Measurements from ENCODE around the gene GLRA1.

Gene GLRA1

DNA sequence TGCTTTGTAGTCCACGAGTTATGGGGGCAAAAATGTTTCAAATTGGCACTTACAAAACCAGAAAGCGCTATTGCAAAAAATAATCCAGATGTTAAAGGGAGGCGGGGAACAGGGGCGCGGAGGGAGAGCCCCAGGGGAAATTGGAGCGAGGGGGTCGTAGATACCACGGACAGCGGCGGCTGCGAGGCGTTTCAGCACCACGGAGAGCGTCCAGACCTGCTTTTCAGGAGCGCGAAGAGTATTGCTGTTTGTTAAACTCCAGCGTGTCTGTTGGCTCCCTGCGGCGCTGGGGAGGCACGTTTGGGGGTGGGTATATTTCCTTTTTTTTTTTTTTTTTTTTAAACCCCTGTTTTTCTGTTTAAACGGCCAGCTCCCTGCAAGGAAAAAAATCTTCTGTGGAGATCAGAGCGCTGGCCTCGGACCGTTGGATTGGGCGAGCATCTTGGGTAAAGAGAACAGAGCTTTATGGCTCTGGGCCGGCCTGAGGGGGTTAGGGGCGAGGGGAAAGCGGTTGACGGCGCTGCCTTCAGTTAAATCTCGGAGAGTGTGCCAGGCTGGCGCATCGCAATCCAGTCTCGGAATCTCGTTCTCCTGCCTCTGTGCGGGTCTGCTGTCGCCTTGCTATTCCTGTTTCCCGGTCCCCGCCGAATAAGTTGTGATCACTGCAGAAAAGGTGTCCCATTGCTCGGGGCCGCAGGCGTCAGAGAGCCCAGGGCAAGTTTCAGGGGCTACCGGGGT is at the start of gene GLRA1:
GLRA1 (minus strand) TSS at position 288 of the 738 bp plus-strand sequence. CDS start 302 bp downstream, outside the sequence.
- DNase-seq, result no peak

DNA sequence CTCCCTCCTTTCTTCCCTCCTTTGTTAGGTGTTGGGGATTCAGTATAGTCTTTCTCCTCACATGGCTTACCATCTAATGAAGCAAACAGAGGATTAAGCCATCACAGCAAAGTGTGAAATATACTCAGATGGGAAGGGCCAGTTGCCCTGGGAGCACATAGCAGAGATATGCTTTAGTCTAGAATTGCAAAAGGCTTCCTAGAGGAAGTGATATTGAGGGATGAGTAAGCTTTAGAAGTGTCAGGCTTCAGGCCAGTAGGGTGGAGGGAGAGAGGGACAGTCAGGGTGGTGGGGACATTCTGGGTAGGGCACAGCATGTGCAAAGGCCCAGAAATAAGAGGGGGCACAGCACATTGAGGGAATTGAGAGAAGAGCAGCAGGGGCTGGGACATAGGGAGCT is 46.2 kb upstream of the GLRA1 start:
- no peak for DNase-seq

DNA sequence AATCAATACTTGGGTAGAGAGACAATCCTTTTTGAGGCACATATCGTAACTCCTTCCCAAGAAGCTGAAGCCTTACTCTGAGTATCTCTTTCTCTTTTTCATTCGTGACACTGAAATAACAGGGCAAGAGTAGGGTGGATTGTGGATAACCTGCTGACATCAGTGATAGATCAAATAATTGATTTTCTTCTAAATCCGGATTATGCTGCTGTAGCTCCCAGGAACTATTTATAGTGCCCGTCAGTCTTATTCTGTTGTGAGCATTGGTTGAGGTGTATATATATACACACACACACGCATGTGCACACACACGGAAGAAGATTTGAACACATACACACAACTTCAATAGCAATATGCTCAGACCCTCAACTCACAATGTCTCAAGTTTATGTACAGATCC is 43.2 kb upstream of the GLRA1 start:
- no peak for DNase-seq

DNA sequence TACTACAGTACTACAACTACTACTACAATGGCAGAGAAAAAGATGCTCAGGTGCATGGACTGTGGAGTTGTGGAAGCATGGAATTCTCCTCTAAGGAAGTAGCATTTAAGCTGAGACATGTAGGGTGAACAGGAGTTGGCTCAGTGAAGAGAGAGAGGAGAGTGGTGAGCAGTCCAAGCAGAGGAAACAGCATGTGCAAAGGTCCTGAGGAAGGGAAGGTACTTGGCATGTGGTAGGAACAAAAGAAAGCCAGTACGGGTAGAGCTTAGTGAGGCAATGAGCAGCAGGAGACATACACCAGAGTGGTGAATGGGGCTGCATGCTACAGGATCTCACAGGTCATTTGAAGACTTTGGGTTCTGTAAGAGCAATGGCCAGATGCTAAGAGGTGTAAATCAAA is 41.4 kb upstream of the GLRA1 start:
- DNase-seq, result no peak

DNA sequence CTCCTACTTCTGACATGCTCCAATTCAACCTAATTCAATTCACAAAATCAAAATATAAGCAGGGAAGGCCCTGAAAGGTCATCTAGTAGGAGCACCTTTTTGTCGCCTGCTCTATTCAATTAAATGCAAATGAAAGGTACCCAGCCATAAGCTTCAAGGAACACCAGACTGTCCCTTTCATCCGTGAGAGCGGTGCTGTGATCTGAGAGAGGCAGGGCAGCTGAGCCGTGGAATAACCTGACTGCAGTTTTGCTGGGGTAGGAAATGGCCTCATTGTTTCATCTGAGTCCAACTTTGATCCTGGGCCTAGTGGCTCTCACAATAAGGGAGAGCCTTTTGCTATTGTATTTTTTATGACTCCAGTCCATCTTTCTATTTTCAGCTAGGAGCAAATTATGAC is 39.8 kb upstream of the GLRA1 start:
- no peak for DNase-seq

DNA sequence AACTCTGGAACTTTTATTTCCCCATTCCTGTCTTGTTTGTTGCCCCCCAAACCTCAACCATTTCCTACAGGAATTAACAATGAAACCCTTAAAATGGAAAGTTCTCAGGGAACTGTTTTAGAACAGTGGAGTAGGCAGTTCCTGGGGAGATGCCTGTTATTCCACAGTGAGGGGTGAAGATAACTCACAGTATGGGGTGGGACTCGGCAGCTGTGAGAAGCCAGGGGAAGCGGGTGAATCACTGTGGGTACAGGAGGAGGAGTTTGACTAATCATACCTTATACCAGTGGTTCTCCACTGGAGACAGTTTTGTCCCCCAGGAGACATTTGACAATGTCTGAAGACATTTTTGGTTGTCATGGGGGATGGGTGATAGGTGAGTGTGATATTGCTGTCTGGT is 36.9 kb upstream of the GLRA1 start:
- DNase-seq, result no peak

DNA sequence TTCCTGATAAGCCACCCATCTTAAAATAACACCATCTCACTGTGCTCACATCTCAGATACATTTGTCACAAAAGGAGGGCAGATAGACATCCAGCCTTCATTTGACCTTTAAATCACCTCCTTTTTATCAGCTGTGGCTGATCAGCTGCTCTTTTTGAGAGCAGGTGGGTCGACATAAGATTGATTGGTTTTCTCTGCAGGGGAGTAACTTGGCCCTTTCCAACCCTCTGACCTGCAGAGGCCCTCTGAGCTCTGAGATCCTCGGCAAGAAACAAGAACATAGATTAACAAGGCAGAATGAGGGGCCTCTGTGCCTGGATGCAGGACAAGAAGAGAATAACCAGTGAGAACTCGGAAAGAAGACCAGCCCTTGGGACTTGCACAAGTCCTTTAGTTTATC is 33.5 kb upstream of the GLRA1 start:
- no peak for DNase-seq

DNA sequence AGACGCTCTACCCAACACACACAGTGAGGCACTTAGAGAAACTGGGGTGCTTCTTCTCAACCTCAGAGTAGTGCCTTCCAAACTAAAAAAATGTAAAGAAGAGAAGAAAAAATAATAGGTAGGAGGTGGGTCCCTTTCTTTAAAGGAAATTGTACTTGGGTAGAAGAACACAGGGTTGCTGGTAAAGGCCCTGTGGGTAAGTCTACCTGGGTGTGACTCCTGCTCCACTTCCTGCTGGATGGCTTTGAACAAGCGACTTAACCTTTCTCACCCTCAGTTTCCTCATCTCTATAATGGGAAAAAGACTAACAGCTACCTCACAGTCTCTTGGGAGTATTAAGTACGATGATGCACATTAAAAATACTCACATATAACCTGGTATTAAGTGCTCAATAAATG is 32.1 kb upstream of the GLRA1 start:
- no peak for DNase-seq

DNA sequence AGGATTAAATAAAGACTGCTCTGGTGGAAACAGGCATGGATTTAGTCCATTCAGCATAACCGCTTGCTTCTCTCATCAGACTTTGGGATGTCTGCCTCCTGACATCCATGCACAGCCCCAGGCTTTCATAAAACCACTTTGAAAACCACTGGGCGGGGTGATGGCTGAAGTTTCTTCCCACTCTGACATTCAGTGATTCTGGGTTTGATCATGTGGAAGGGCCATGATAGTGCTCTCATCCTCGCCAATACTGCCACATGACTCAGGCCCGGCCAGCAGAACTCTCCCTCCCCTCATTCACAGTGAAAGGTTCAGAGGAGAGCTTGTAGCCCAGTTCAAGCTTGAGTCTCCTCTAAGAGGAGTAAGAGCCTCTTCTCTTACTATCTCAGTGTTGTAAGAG is 29.6 kb upstream of the GLRA1 start:
- no peak for DNase-seq

DNA sequence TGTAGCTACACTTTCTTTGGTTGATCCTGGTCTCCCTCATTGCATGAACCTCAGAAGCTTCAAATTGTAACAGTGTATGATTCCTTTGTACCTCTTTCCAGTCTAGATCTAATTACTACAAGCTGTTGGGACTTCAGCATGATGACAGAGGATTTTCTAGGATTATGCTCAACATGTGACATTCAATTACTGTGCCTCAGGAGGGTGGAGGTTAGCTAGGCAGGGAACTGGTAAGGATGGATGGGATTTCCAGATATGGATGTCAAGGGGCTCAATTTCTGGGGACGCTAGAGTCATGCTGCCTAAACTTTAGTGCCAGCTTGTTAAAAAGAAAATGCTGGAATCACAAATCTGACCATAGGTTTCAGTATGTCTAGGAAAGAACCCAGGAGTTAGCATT is 29.2 kb upstream of the GLRA1 start:
- no peak for DNase-seq

DNA sequence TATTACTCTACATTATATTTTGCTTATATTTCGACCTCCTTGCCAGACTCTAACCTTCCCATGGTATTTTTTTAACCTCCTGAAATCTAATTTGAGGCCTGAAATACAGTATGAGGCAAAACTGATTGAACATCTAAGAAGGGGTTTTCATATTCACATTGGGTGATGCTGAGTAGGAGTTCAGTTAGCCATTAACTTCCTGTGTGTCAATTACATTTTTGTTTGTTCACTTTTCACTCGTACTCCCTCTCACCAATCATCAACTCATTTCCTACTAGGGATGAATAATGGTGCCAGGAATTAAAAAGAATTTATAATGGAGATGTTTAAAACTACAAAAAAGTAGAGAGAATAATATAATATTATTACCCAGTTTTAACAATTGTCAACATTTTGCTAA is 27.6 kb upstream of the GLRA1 start:
- no peak for DNase-seq

DNA sequence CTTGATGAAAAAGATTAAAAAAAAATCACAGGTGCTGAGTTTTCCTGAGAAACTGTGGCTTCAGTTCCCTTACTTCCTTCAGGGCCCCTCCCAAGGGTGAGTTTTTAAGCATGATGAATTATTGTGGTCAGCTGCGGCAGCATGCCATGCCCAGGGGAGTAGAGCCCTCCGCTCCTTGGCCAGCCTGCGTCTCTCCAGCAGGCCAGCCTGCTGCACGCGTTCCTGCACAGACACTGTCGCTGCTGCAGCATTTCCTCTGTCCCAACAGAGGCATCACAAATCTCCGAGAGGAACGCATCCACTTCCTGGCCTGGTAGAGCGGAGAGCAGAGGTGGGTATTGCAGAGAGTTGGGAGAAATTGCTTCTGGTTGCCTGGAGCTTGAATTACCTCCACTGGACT is 26.1 kb upstream of the GLRA1 start:
- no peak for DNase-seq

DNA sequence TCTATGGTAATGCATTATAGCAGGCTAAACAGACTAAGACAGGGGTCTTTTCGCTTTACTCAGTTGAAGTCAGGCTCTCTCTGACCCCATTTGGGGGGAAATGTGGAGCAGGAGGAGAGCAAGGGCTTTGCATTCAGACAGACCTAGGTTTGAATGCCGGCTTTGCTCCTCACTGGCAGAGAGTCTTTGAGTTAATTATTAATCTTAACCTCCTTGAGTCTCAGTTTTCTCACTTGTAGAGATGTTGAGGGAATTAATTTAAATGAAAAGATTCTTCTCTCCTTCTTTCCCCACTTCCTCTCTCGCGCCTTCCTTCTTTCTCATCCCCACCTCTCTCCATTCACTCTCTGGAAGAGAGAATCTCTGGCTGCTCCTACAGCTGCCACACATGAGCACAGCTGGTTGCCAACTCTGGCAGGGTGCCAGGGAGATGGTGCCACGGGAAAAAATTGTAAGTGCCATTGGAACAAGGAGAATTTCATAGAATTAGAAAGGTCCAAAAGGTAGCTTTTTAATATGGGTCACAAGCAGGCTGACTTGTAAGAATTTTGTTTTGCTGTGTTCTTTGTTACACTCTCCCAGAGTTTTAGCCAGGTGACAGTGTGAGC is 25.2 kb upstream of the GLRA1 start:
- no peak for DNase-seq

DNA sequence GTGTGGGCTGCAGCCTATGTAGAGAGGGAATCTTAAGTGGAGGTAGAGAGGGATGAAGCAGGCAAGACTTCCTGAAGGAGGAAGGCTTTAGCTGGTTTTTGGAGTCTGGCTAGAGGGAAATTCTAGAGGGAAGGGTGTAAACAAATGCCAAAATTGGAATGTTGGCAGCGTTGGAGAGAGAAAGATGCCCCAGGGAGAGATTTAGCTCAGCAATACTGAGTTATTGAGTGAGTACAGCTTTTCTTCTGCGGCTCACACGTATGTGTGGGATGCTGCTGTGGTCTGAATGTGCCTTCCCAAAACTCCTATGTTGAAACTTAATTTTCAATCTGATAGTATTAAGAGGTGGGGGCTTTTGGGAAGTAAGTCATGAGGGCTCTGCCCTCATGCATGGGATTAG is 24.5 kb upstream of the GLRA1 start:
- DNase-seq, result no peak

DNA sequence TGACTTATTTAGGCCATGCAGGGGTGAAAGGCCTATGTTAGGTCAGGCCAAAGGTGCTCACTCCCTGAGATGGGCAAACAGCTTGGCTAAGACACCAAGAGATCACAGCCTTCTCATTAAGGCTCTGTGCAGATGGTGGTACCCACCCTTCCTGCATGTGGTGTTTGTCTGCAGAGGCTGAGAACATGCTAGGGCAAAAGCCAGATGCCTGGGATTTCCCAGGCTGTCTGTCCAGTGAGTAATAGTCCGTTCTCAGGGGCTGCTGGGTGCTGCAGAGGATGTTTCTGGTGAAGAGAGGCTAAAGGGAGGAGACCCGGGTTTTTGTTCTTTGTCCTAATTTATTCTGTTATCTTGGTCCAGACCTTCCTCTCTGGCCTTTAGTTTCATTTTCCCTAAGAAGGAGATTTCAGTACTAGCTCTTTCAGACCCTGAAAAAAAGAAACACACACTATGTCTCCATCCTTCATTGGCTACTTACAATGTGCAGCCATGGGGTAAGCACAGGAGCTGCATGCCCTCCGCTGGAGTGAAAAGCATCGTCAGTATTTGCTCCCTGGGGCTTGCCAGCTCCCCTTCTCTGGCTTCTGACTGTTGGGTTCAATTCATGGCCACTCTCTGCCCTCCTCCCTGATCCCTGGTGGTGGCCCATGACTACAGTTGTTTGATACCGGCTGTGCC is 23.4 kb upstream of the GLRA1 start:
- no peak for DNase-seq

DNA sequence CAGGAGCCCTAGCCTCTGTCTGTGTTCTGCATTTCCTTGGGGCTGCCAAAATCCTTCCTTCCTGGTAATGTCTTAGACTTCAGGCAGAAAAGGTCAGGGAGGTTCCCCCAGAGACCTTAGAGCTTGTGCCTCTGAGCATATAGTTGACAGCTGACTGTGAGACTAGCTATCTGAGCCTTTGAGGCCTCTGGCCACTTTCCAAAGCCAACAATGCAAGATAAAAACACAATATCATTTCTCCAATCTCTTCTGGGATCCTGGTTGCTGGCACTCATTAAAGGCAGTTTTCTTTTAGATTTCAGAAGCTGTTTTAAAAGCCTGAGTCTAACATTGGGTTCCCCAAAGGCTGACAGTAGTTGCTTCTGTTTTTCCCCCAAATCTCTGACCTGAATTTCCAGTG is 13.2 kb upstream of the GLRA1 start:
- no peak for DNase-seq

DNA sequence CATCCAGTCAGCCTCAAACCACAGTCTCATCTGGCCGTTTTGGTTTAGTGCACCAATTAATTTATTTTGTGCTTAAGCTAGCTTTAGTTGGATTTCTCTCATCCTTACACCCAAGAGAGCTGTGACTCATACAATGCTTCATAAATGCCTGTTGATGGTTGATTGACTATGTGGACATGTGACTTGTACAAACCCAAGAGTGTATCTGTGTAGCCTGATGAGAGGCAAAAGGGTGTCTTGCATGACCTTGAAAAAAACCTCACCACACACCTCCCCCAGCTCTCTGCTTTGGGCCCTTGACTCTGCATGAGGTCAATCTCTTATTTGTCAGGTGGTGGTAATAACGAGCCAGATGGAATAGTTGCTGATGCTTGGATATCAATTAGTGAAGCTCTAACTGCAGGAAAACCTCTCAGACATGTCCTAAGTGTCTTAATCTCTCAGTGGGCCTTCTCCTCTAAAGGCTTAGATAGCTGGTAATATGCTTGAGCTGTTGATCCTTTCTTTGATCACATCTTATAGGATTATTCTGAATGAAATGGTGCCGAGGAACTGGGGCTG is 10.6 kb upstream of the GLRA1 start:
- DNase-seq, result no peak

DNA sequence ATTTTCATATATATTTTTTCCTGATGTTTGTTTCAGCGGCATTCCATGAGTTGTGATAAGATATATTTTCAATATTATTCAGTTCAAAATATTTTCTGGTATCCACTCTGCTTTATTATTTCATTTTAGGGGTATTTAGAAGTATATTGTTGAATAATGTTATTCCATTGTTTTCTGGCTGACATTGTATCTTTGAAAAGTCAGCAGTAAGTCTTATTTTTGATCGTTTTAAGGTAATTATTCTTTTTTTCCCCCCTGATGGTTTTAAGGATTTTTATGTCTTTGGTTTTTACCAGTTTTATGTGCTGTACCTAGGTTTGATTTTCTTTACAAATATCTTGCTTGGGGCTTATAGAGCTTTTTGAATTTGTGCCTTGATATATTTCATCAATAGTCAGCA is 6.6 kb upstream of the GLRA1 start:
- no peak for DNase-seq

DNA sequence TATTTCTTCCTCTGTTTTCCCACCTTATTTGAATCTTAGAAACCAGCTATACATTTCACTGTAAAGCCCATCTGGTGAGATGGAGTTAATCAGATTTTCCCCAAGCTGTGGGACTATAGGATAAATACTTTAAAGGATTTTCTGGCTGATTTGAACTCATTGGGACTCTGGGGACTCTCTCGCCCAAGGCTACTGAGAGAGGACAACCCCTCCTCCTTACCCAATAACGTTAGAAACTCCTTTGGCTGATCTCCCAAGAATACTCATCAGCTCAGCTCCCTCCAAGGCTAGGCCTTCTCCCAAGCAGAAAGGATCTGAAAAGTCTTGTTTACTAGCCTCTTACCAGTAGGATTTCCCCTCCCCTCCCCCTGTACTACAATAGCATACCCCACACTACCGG is 1.5 kb upstream of the GLRA1 start:
- no peak for DNase-seq

DNA sequence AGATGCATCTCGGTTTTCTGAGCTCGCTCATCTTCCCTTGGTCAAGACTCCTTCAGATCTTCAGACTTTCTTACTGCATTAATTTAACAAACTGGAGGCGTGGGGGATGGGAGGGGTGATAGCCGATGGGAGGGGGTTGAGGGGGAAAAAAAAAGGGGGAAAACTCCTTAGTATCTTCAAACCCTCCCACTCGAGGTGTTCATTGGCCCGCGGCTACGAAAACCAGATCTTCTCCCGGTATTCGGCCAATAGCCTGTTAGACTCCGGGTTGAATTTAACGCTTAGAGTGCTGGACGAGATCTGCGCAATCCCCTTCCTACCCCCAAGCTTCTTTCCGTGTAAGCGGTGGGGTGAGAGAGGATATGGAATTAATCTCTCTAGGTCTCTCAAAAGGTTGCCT is 689 bp upstream of the GLRA1 start:
- no peak for DNase-seq

DNA sequence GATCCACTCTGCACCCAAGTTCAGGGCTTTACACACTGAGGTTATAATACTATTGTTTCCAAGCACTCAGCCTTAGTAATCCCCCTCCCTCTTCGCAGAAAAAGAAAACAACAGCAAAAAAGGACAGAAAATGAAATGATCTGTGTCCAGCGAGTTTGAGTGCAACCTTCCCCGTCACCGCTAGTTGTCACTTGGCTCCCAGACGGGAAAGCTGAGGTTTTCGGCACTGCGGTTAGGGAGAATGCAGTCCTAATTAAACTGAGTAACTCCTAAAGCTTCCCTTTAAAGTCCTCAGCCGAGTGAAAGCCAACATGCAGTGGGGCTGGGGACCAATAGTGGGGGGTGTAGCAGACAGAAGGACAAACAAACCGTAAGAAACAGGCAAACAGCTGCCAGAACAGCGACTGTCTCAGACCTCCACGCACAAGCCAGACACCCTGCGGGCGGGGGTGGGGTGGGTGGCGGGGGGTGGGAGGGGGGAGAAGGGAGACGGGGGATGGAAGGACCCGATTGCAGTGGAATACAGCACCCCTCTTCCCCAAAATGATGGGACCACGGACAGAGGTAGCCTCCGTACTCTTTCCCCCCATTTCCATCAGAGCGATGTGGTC is 680 bp downstream of the GLRA1 start:
- DNase-seq, result no peak

DNA sequence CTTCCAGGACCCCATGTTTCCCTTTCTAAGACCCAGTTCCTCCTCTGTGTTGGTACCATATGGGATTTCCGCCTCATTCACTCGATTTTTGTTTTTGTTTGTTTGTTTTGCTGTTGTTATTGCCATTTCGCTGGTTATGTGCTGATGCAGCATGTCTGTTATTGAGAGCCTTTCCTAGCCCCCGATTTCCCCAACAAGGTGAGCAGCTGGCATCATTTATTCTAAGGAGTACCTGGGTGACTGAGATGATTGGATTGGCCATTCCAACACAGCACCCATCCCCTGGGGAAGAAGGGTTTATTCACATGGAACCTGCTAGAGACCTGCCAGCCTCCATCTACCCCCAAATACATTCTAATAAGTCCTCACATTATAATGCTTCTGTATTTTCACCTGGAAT is 2.7 kb downstream of the GLRA1 start:
- DNase-seq, result no peak

DNA sequence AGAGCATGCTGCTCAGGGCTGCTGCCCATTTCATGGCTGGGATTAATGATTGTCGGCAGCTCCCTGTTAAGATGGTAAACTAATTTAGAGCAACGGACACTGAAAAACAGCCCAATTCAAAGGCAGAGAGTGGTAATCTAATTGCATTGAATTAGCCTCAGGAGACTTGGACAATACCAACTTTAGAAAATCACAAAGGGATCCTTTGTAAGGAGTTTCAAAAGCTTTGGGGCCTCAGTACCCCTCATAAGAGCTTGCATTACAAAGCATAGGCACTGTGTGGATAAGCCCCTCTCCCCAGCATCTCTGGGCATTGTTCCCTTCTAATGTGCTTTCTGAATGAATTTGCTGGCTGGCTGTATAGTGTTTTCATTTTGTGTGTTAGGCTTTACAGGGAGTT is 6.7 kb downstream of the GLRA1 start:
- DNase-seq, result no peak

DNA sequence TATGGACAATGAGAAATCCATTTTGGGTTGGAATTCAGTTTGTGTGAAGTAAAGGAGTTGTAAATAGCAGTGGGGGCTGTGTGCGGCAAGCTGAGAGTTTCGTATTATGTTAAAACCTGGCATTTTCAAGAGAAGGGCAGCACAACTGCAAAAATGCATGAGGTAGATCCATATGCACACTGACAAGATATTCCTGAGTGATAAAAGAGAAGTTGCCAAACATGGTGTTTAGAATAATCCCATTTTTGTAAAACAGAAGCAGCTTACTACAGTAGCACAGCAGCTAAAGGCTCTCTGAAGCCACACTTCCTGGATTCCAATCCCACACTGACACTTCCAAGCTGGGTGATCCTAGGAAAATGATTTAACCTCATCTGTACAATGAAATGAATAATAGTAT is 11.2 kb downstream of the GLRA1 start:
- no peak for DNase-seq
